ENCODE measurements around the gene CDH4. TPM values are rescaled to one million over a fixed set of nuclear protein-coding genes. Genes with fewer than 3 reads are reported as not detected.

CDH4 gene
- total and polyA plus RNA-seq, 12 donors, result 0.04 to 0.25 (median 0.08) TPM; not detected in 5

DNA sequence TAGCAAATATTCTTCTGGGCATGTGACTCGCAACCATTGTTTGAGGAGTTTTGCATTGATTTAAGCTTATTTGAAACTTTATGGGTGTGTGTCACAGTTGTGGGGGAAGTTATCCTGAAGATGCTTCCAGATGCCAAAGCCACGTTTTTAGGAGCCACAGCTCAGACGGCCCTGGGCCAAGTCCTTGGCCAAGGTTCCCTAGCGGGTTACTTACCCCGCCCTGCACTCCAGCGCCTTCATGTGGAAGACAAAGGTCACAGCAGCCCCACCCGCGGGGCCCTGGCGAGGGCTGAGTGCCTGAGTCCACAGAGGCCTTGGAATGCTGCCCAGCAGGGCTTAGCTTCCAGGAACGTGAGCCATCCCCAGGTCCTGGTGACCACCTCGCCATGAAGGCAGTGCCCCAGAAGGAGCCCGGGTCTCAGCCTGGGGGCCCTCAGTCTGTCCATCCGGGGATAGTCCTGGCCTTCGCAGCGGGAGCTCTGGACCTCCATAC, 308.3 kb downstream of the CDH4 start:
- H3K4me1 ChIP-seq, result no peaks in the 10 kb centered on the region
- intact Hi-C loops (cut with DNase I), result loop anchor here in 1 of 10 donors (5.0 kb wide), 1 partner anchor 262 kb away; no protein-coding TSS in a partner anchor
- H3K27me3 ChIP-seq, result peaks cover 0 to 33% (median 7%) of the 10 kb centered on the region in 7 donors
- H3K27ac ChIP-seq, result no peak overlapping the region
- TF ChIP-seq, protein P1, sequence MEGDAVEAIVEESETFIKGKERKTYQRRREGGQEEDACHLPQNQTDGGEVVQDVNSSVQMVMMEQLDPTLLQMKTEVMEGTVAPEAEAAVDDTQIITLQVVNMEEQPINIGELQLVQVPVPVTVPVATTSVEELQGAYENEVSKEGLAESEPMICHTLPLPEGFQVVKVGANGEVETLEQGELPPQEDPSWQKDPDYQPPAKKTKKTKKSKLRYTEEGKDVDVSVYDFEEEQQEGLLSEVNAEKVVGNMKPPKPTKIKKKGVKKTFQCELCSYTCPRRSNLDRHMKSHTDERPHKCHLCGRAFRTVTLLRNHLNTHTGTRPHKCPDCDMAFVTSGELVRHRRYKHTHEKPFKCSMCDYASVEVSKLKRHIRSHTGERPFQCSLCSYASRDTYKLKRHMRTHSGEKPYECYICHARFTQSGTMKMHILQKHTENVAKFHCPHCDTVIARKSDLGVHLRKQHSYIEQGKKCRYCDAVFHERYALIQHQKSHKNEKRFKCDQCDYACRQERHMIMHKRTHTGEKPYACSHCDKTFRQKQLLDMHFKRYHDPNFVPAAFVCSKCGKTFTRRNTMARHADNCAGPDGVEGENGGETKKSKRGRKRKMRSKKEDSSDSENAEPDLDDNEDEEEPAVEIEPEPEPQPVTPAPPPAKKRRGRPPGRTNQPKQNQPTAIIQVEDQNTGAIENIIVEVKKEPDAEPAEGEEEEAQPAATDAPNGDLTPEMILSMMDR (IDR thresholded peaks at IDR 0.05), result no peak
- WGBS, 2 donors, result 67 to 68% methylated on average over 15 of the region's 15 CpGs
- ATAC-seq, result peak in 1 of 8 donors; percentile 34
- H3K36me3 ChIP-seq, result no peaks in the 10 kb centered on the region
- peaks cover 0 to 3% (median 0%) of the 10 kb centered on the region in 11 donors for H3K9me3 ChIP-seq
- DNase-seq, result no peak
- no peak overlapping the region for H3K4me3 ChIP-seq

DNA sequence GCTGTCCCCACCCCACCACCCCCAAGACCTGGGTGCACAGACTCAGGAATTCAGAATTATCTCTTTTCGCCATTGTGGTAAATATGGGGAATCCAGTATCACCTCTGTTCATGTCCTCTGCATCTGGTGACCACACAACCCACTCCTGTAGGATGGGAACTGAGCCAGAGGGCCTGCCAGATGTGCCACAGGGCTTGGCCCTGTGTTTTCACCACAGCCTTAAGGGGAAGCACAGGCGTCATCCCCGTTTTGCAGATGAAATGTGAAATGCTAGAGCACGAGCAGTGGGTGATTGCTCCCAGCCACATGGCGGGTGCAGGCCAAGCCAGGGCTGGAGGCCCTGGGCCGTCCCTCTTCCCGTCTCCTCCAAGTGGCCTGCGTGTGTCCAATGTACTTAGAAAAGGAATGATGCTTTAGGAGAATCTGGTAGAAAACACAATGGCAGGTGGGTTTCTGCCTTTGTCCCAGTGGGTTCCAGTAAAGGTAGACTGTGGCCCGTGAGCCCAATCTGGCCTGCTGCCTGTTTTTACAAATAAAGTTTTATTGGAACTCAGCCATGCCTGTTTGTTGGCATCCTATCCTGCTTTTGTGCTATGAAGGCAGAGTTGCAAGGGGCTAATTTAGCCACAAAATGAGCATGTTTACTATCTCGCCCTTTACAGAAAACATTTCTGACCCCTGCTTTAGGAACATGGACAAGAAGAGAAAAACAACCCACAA, 309.2 kb downstream of the CDH4 start:
- no peak overlapping the region for H3K27ac ChIP-seq
- 79 to 83% methylated on average over 10 of the region's 10 CpGs for WGBS, 2 donors
- TF ChIP-seq, protein P1 (IDR thresholded peaks at IDR 0.05), result no peak
- no peak overlapping the region for H3K4me3 ChIP-seq
- intact Hi-C loops (cut with DNase I), result loop anchor here in 1 of 10 donors (5.0 kb wide), 1 partner anchor 261 kb away; no protein-coding TSS in a partner anchor
- DNase-seq (no peak), ATAC-seq (no peak)
- H3K4me1 ChIP-seq, result no peaks in the 10 kb centered on the region
- H3K36me3 ChIP-seq, result no peaks in the 10 kb centered on the region
- H3K27me3 ChIP-seq, result peaks cover 0 to 32% (median 7%) of the 10 kb centered on the region in 7 donors
- peaks cover 0 to 3% (median 0%) of the 10 kb centered on the region in 11 donors for H3K9me3 ChIP-seq

DNA sequence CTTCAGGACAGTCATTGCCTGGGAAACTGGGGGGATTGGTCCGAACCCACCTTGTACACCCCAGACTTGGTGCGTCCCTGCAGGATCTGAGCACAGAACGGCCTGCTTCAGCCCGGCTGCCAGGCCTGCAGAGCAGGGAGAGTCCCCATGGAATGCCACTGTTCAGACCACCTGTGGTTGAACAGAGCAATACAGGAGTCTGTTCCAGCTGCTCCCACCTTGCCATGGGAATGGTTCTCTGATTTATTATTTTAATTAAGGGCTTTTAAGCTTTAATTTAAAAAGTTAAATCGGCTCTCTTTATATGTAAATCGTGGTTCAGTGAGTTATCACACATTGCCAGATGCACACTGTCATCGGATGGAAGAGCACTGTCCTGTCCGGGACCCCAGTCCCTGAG, 310.4 kb downstream of the CDH4 start:
- TF ChIP-seq, protein P1 (IDR thresholded peaks at IDR 0.05), result no peak
- H3K27ac ChIP-seq, result no peak overlapping the region
- intact Hi-C loops (cut with DNase I), result loop anchor here in 1 of 10 donors (5.0 kb wide), 1 partner anchor 260 kb away; no protein-coding TSS in a partner anchor
- WGBS, 2 donors, result 69 to 73% methylated on average over 8 of the region's 8 CpGs
- H3K27me3 ChIP-seq, result peaks cover 0 to 32% (median 7%) of the 10 kb centered on the region in 7 donors
- no peak for ATAC-seq
- H3K4me3 ChIP-seq, result no peak overlapping the region
- no peaks in the 10 kb centered on the region for H3K36me3 ChIP-seq
- DNase-seq, result no peak
- H3K4me1 ChIP-seq, result no peaks in the 10 kb centered on the region
- peaks cover 0 to 3% (median 0%) of the 10 kb centered on the region in 11 donors for H3K9me3 ChIP-seq

DNA sequence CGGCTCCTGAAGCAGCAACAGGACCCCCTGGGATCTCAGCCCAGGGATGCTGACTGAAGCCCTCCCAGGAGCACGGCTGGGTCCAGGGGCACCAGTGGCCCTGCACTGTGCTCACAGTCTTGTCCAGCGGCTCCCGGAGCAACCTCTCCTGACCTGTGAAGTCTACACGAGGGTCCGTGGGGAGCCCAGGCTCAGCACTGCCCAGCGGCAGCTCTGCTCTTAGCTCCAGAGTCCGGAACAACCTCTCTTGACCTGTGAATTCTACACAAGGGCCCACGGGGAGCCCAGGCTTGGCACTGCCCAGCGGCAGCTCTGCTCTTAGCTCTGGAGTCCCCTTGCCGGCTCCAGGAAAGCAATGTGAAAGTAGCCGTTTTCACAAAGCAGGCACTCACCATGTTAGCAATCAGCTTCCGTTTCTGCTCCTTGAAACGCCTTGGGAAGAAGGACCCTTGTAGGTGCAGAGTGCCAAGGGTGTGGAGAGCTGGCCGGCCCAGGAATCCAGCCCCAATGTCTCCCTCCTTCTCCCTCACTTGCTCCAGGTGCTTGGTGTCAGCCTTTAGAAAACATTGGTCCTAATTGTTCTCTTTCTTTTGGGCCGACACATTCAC, 310.9 kb downstream of the CDH4 start:
- TF ChIP-seq, protein P1 (IDR thresholded peaks at IDR 0.05), result no peak
- intact Hi-C loops (cut with DNase I), result loop anchor here in 1 of 10 donors (5.0 kb wide), 1 partner anchor 259 kb away; no protein-coding TSS in a partner anchor
- Histone ChIP-seq H3K9me3 (peaks cover 0 to 3% (median 0%) of the 10 kb centered on the region in 11 donors), H3K4me1 (no peaks in the 10 kb centered on the region), H3K27me3 (peaks cover 0 to 32% (median 7%) of the 10 kb centered on the region in 7 donors), H3K27ac (no peak overlapping the region), H3K4me3 (no peak overlapping the region), H3K36me3 (no peaks in the 10 kb centered on the region)
- no peak for DNase-seq
- 64 to 66% methylated on average over 16 of the region's 16 CpGs for WGBS, 2 donors
- peak in 1 of 8 donors; percentile 25 for ATAC-seq

All from heart right ventricle (tissue), 16 donors.